GM18870 (cell line): ENCODE data around the gene UPK1A.
"Not testable (repeated sequence)": the region's sequence is repeated elsewhere in the genome, so short reads cannot be mapped to it uniquely, and the experiment has no call there.

Experiments
- ATAC-seq: cut with Tn5 transposase; IDR thresholded peaks from one replicate; pipeline ENCODE4 v1.9.1; 2021; ENCODE audit warnings: moderate library complexity; ENCODE audit not compliant: unreplicated experiment

UPK1A gene

DNA sequence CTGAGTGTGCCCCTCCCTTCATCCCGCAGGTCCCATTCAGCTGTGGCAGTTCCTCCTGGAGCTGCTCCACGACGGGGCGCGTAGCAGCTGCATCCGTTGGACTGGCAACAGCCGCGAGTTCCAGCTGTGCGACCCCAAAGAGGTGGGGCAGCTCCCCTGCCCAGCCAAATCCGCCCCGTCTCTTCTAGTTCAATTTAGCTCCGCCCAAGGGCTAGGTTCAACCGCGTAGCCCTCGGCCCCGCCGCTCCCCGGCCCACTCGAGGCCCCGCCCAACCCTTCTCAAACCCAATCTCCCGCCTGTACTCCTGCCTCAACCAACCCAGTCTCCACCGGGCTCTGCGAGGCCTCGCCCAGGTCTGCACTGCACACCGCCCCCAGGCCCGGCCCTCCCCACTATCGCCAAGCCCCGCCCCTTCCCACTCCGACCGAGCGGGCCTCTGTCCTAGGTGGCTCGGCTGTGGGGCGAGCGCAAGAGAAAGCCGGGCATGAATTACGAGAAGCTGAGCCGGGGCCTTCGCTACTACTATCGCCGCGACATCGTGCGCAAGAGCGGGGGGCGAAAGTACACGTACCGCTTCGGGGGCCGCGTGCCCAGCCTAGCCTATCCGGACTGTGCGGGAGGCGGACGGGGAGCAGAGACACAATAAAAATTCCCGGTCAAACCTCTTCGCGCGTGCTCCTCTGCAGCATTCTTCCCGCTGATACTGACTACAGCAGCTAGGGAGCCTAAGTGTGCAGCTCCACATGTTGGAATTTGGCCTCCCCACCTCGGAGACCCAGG is 21.9 kb upstream of the UPK1A start:
- peak; percentile 61 for ATAC-seq

DNA sequence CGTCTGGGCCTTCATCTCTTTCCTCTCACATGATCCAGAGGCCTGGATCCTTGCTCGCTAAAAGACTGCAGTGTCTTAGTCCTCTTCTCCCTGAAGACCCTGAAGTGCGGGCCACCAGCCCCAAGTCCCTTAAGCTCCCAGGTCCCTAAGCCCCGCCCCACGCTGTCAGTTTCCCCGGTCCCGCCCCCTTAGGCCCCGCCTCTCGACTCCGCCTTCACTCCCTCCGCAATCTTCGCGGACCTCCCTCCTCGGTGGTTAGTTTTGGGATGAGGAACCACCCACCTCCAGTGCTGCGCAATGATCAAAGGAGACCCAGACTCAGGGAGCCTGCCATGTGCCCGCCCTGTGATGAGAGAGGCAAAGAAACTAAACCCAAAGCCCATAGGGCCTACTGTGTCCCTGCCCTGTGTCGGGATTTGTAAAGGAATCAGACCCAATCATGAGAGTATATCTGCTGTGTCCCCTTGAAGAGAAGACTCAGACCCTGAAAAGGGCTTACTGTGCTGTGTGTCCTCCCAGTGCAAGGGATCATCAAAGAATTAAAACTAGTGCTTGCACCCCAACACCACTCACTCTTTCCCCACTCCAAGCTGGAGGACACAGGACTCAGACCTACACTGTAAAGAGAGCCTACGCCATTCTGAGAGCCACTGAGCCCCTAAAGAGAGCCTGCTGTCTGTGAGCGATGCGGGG is 21.2 kb upstream of the UPK1A start:
- ATAC-seq = no peak

GRCh38 chr19:35645680-35646511 is 20.4 kb upstream of the UPK1A start:
- ATAC-seq = no peak

DNA sequence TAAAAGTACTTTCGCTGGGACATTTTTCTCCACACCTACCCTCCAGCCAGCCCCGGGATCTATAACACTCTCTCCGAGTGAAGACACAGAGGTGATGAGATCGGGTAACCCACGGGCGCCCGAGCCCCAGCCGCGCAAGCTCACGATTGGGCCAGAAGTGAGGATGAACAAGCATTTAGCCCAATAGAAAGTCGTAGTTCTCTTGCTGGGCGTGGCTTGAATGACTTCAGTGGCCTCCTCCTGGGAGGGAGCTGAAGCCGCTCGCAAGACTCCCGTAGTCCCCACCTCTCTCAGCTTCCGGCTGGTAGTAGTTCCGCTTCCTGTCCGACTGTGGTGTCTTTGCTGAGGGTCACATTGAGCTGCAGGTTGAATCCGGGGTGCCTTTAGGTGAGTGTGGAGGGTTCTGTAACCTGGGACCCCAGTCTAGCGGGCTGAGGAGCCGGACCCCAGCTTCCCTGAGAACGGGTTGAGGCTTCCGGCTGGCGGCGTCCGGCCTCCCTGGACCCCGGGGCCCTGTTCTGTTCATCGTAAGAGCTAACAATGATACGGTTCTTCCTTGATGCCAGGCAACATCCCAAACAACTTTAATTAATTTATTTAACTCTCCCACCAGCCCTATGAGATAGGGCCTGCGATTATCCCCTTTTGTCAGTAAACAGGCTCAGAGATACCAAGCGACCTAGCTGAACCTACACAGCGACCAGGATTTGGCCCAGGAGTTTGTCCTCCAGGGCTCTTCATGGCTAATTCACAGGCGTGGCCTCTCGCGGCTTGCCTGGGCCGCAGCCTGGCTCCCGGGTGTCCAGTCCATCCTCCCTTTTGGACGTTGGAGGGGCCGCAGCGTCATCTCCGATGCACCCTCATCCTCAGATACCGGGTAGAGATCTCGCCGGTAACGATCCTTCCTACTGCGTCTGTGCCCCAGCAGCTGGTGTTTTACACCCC is 18.0 kb upstream of the UPK1A start, which contains the start of gene COX6B1:
TSS of gene COX6B1 (plus strand) at position 307 of the 945 bp plus-strand sequence. CDS start 2,921 bp downstream, outside the sequence.
- ATAC-seq = peak; percentile 69

DNA sequence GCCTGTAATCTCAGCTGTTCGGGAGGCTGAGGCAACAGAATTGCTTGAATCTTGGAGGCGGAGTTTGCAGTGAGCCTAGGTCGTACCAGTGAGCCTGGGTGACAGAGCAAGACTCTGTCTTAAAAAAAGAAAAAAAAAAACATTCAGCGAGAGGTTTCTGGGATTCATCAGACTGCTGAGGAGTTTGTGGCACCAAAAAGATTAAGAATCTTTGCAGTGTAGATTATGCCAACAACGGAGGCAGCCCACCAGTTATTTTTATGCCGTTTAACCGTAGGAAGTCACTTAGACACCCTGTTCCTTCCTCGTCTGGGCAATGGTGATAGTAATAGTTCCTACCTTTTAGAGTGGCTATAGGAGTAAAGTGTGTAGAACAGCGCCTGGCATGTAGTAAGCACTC is 15.7 kb upstream of the UPK1A start:
- ATAC-seq = no peak

GRCh38 chr19:35654828-35655227 is 11.5 kb upstream of the UPK1A start:
- not testable (repeated sequence) for ATAC-seq

DNA sequence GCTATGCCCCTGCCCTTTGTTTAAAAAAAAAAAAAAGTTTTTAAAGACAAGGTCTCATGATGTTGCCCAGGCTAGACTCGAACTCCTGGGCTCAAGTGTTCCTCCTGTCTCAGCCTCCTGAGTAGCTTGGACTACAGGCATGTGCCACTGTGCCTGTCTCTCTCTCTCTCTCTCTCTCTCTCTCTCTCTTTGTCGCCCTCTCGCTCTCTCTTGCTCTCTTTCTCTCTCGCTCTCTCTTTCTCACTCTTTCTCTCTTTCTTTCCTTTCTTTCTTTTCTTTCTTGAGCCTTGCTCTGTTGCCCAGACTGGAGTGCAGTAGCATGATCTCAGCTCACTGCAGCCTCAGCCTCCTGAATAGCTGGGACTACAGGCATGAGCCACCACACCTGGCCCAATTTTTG is 10.7 kb upstream of the UPK1A start:
- no peak for ATAC-seq

DNA sequence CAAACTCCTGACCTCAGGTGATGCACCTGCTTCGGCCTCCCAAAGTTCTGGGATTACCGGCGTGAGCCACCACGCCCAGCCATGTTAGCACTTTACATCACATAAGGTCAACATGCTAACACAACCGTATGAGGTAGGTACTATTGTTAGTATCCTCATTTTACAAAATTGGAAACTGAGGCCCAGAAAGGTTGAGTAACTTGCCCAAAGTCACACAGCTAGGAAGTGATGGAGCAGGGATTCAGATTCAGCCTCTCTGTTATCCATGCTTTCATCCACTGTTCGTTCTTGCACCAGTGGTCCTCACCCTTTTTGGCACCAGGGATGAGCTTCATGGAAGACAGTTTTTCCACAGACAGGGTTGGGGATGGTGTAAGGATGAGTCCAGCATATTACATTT is 9.6 kb upstream of the UPK1A start:
- ATAC-seq = no peak

GRCh38 chr19:35657904-35658700 is 8.2 kb upstream of the UPK1A start:
- no peak for ATAC-seq

DNA sequence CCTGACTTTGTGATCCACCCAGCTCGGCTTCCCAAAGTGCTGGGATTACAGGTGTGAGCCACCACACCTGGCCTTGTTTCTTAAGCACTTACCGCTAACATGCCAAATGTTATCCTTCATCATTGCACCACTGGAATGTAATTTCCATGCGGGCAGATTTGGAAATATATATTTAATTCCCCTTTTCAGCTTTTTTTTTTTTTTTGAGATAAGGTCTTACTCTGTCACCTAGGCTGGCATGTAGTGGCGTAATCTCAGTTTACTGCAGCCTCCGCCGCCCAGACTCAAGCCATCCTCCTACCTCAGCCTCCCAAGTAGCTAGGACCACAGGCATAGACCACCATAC is 4.3 kb upstream of the UPK1A start:
- no peak for ATAC-seq

- no peak for ATAC-seq
Measured at GRCh38 chr19:35663981-35664380, 2.3 kb upstream of the UPK1A start.

DNA sequence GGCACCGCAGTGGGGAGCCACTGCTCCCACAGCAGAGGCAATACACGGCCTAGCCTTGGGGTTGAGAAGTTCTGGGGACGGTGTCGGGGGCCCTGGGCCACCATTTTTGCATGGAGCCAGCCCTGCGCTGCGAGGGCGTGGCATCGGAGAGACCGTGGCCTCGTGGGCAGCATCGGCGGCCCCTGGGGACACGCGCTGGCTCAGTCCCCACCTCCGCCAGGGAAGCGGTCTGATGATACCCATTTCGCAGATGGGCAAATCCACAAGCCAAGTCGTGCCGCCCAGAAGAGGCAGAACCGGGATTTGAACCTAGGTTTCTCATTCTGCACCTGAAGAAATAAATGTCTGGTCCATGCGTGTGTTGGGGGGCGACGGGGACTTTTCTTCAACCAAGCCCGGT is 1.2 kb upstream of the UPK1A start:
- no peak for ATAC-seq

- no peak for ATAC-seq
Measured at GRCh38 chr19:35665604-35666003, 713 bp upstream of the UPK1A start.

DNA sequence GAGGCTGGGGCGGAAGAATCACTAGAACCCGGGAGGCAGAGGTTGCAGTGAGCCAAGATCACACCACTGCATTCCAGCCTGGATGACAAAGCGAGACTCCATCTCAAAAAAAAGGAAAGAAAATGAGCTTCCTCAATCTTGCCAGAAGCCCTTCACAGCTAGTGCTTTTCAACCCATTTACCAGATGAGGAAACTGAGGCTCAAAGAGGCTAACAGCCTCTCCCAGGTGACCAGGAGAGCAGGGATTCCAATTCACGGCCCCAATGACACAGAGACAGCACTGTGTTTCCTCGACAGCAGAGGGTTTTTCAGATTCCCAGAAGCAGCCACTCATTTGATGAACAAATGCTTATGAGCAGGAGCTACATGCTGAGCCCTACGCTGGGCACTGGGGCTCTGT is 3.2 kb downstream of the UPK1A start:
- no peak for ATAC-seq

GRCh38 chr19:35669974-35670373 is 3.7 kb downstream of the UPK1A start:
- ATAC-seq = no peak

DNA sequence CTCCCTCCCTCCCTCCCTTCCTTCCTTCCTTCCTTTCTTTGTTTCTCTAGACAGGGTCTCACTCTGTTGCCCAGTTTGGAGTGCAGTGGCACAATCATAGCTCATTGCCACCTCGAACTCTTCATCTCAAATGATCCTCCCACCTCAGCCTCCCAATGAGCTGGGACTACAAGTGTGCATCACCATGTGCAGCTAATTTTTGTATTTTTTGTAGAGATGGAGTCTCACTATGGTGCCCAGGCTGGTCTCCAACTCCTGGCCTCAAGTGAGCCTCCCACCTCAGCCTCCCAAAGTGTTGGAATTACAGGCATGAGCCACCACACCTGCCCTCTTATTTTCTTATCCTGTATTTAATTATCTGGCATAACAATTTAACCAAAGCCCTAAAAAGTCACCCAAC is 4.4 kb downstream of the UPK1A start:
- no peak for ATAC-seq

- no peak for ATAC-seq
Measured at GRCh38 chr19:35671818-35672217, 5.5 kb downstream of the UPK1A start.

- ATAC-seq = no peak
Measured at GRCh38 chr19:35673121-35673804, 6.9 kb downstream of the UPK1A start.

- ATAC-seq = no peak
Measured at GRCh38 chr19:35675589-35676140, 9.3 kb downstream of the UPK1A start.
